ENCODE results near the gene R3HDM2.

R3HDM2 gene

GRCh38 chr12:57261428-57261865 is 169.4 kb downstream of the R3HDM2 start:
- DNase-seq: peak; percentile 75

GRCh38 chr12:57260366-57260765 is 170.5 kb downstream of the R3HDM2 start:
- DNase-seq: peak; percentile 26

GRCh38 chr12:57258977-57259970 is 171.6 kb downstream of the R3HDM2 start:
- DNase-seq: no peak

- no peak for DNase-seq
These were observed 174.9 kb downstream of the R3HDM2 start for GRCh38 chr12:57255916-57256315.

- no peak for DNase-seq
These were observed 176.2 kb downstream of the R3HDM2 start for GRCh38 chr12:57254506-57255280.

- DNase-seq: no peak
These were observed 179.9 kb downstream of the R3HDM2 start, which contains the start of gene STAC3 for GRCh38 chr12:57250956-57251355. TSS of gene STAC3 (minus strand) at chr12:57251187. CDS start at chr12:57249636, 1,551 bp downstream.

- no peak for DNase-seq
These were observed 180.3 kb downstream of the R3HDM2 start for GRCh38 chr12:57250541-57250940.

GRCh38 chr12:57248934-57249742 is 181.7 kb downstream of the R3HDM2 start:
- no peak for DNase-seq

- DNase-seq: no peak
These were observed 183.8 kb downstream of the R3HDM2 start for GRCh38 chr12:57247041-57247440.

GRCh38 chr12:57244312-57244696 is 186.5 kb downstream of the R3HDM2 start:
- no peak for DNase-seq

GRCh38 chr12:57243521-57244311 is 187.1 kb downstream of the R3HDM2 start:
- DNase-seq: peak; percentile 11

GRCh38 chr12:57242691-57243454 is 188.0 kb downstream of the R3HDM2 start:
- DNase-seq: peak; percentile 29

GRCh38 chr12:57242329-57242690 is 188.5 kb downstream of the R3HDM2 start:
- no peak for DNase-seq

- no peak for DNase-seq
These were observed 189.2 kb downstream of the R3HDM2 start for GRCh38 chr12:57241402-57242310.

GRCh38 chr12:57240926-57241401 is 189.9 kb downstream of the R3HDM2 start:
- DNase-seq: no peak

- DNase-seq: no peak
These were observed 190.5 kb downstream of the R3HDM2 start for GRCh38 chr12:57240066-57240921.

GRCh38 chr12:57239587-57240065 is 191.2 kb downstream of the R3HDM2 start:
- no peak for DNase-seq

- DNase-seq: peak; percentile 54
These were observed 191.8 kb downstream of the R3HDM2 start for GRCh38 chr12:57238854-57239554.

All from NCI-H2227 treated with DMSO at 0.1 percent for 48 hours (cell line).